Activated naive CD4-positive, alpha-beta T cell treated with anti-CD3 and anti-CD28 coated beads, Interleukin-2, amount 50 U/mL, for 72 hours (primary cell): ENCODE results near the gene CYGB. TPM values are rescaled to one million over a fixed set of nuclear protein-coding genes. Genes with fewer than 3 reads are reported as not detected.
A peak's percentile ranks its signal among the peaks of the same experiment; 100 is the strongest.

ENCODE experiments used
- ATAC-seq, 2 donors: fragments of 150-1000 bp; cut with Tn5 transposase; 2 replicates each; pipeline ENCODE4 v1.10.0; 2021; ENCODE audit warnings: mild to moderate bottlenecking in 2 of 2, moderate library complexity in 2 of 2
- DNase-seq, 2 donors: peaks; one replicate each; pipeline ENCODE4 v3.0.0; 2021 to 2022; ENCODE audit warnings: low spot score in 2 of 2
- H3K27ac Mint-ChIP-seq, 2 donors: one replicate each; pipeline ENCODE4 v1.8.0; 2022; ENCODE audit warnings: mild to moderate bottlenecking in 2 of 2, mixed read lengths in 2 of 2
- H3K36me3 Mint-ChIP-seq, 2 donors: one replicate each; pipeline ENCODE4 v1.8.0; 2022; ENCODE audit warnings: mixed read lengths in 2 of 2
- H3K9me3 Mint-ChIP-seq, 2 donors: one replicate each; pipeline ENCODE4 v1.8.0; 2022; ENCODE audit warnings: mixed read lengths in 2 of 2
- total RNA-seq, 2 donors: library from RNA; stranded (reverse); gene quantifications; one replicate each; pipeline ENCODE4 v1.2.3, GENCODE V29; 2022

Gene CYGB
- not detected for total RNA-seq

DNA sequence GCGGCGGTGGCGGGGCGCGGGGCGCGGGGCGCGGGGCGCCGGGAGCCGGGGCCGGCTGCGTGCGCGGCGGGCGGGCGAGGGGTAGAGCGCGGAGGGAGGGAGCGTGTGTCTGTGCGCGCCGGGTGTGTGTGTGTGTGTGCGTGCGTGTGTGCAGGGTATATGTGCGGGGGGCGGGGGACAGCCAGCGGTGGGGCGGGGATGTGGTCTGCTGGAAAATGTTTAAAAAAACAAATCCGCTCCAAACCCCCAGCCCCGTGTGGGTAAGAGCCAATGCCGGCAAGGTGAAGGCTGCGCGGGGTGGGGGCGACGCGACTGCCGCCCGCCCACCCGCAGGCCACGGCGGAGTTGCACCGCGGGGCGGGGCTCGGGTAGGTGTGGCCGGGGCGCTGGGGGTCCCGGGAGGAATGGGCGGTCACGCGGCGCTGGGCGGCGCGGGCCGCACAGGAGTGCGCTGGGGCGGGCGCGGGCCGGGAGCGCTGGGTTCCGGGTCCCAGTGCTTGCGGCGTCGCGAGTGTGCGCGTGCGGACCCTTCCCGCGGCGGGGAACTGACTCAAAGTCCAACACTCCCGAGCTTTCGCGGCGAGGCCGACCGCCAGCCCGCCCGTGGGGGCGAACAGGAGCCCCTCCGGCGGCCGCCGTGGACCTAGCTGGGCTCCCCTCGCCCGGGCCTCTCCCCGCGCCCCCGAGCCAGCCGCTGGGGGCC lies at the start of gene CYGB:
Gene CYGB, minus strand, starts transcription at position 132 of the 703 bp plus-strand sequence. CDS start 167 bp downstream, outside the sequence.
- DNase-seq, result no peak
- Mint-ChIP-seq H3K27ac (no peak within 1 kb of the TSS), H3K9me3 (no peaks in the 10 kb centered on the region), H3K36me3 (no peaks in the 10 kb centered on the region)
- ATAC-seq, result peak; percentile 14 to 42

DNA sequence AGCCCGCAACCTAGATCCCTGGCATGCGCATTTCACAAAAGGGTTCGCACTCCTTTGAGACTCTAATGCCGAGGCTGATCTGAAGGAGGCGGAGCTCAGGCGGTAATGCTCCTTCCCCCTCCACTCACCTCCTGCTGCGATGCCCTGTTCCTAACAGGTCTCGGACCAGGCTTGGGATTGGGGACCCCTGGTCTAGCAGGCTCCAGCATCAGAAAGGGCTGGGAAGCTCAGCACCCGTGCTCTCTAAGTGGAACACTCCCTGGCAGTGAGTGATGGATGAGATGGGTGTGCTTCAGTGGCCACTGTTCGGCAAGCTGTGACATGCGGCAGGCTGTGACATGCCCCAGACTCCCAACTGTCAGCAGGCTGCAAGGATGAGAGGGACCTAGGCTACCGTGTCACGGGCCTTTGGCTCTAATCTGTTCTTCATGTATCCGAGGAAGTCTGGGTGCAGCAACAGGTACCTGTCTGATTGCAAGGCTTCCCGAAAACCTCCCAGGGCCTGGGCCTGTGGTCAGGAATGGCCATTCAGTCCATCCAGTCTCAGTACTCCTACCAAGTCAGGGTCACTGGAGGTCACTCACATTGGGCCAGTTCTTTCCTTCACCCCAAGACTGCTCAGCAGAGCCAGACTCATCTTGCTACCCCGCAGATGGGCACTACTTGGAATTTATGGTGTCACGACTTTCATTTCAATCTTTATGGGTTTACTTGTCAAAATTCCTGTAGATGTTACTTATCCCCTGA lies 49.4 kb upstream of the CYGB start:
- H3K9me3 Mint-ChIP-seq, result no peaks in the 10 kb centered on the region
- no peak for DNase-seq
- peaks cover 0 to 20% of the 10 kb centered on the region in 2 donors for H3K36me3 Mint-ChIP-seq
- ATAC-seq, result no peak
- H3K27ac Mint-ChIP-seq, result no peak overlapping the region

- DNase-seq, result peak in 1 of 2 donors; percentile 49
- H3K36me3 Mint-ChIP-seq, result peaks cover 0 to 20% of the 10 kb centered on the region in 2 donors
- ATAC-seq, result peak; percentile 72 to 86
- no peaks in the 10 kb centered on the region for H3K9me3 Mint-ChIP-seq
- H3K27ac Mint-ChIP-seq, result no peak within 1 kb of the TSS
These were observed 48.4 kb upstream of the CYGB start, which contains the start of gene ST6GALNAC2 for GRCh38 chr17:76585649-76586593. ST6GALNAC2 (minus strand) TSS chr17:76585860; CDS start chr17:76585808, 52 bp downstream.

DNA sequence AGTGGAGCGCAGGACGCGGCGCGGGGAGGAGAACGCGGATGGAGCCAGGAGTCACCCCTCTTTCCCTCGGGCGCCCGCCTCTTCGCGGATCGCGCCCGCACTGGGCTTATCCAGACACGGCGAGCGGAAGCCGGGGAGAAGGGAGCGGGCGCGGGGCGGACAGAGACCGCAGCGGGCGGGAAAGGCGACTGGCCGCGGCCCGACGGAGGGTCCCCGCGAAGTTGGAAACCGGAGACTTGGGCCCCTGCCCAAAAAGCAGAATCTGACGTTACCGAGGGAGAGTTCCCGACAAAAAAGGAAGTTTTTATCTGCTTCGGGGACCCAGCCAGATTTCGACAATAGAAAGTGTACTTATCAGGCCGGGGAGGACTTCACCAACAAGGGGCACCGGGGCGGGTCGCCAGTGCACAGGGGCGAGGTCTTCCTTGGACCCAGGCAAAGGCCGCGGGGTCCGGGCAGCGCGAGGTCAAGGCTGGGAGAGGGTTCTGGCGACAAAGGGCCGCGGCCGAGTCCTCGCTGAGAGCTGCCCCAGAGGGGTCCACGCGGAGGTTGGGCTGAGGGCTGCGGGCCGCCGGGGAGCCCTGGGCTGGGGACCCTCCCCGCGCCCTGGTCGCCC lies 47.6 kb upstream of the CYGB start:
- Mint-ChIP-seq H3K27ac (no peak overlapping the region), H3K9me3 (no peaks in the 10 kb centered on the region), H3K36me3 (peaks cover 0 to 20% of the 10 kb centered on the region in 2 donors)
- DNase-seq (no peak), ATAC-seq (peak; percentile 33 to 39)

DNA sequence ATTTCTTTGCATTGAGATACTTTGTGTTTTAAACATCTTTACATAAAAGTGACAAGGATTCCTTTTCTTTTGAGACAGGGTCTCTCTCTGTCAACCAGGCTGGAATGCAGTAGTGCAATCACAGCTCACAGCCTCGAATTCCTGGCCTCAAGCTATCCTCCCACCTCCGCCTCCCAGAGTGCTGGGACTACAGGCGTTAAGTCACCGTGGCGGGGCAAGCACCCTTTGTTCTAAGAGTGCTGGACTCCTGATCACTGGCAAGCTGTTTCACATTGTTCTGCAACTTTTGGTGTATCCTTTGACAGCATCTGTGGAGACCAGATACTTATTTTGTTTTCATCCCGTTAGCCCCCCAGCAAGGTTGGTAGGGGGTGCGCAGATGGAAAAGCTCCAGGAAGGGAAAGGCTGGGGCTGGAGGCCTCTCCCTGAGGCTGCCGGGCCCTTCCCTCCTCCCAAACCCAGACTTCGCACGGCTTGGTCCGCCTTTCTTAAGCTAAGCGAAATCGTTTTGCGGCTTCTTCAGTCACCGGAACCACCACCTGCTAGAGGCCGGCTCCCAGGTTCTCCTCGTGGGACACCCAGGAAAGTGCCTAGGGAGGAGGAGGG lies 47.0 kb upstream of the CYGB start:
- no peak overlapping the region for H3K27ac Mint-ChIP-seq
- peak in 1 of 2 donors; percentile 2 for ATAC-seq
- H3K9me3 Mint-ChIP-seq, result no peaks in the 10 kb centered on the region
- H3K36me3 Mint-ChIP-seq, result peaks cover 0 to 18% of the 10 kb centered on the region in 2 donors
- no peak for DNase-seq

DNA sequence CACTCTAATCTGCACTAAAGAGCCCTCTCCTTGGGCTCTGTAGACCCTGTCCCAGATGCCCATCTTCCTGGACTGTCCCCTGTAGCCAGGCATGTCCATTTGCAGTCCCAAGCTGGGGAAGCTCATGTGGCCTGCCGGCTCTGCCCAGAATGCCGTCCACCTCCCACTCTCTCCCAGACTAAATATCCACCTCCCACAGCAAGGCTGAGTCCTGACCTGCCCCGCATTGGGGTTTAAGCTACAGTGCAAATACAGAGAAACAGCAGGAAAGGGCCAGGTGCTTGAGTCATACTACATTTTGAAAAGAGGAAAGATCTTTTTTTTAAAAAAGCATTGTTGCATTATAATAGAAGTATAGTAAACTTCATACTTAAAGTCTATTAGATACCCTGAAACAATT lies 45.2 kb upstream of the CYGB start:
- Mint-ChIP-seq H3K27ac (no peak overlapping the region), H3K9me3 (no peaks in the 10 kb centered on the region), H3K36me3 (peaks cover 0 to 6% of the 10 kb centered on the region in 2 donors)
- ATAC-seq (no peak), DNase-seq (no peak)

DNA sequence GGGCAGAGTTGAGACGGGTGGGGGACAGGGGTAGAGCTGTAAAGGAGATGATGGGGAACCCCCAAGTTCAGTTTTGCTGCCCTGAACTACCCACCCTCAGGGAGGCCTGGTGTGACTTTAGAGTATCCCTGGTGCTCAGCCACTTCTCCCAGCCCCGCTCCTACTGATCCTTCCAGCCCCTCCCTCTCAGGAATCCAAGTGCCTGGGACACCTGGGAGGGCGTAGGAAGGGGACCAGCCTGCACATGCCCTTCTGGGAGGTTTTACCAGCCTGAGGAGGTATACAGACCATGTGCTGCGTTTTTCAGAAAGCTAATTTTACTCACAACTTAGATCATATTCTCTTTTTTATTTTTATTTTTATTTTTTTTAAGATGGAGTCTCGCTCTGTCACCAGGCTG lies 44.0 kb upstream of the CYGB start:
- ATAC-seq (no peak), DNase-seq (no peak)
- no peaks in the 10 kb centered on the region for H3K36me3 Mint-ChIP-seq
- no peaks in the 10 kb centered on the region for H3K9me3 Mint-ChIP-seq
- H3K27ac Mint-ChIP-seq, result no peak overlapping the region

DNA sequence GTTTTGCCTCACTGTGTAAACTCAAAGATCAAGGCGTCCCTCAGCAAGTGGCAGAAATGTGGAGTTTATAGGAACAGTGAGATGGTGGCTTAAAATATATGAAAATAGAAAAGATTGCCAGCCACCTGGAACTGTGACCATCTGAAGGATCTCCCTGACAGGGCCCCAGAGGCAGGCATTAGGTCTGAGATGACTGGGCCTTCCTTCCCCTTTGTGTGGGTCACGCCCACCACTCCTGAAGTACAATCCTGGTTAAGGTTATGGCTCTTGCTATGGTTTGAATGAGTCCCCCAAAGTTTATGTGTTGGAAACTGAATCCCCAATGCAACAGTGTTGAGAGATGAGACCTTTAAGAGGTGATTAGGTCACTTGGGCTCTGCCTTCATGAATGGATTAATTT lies 41.8 kb upstream of the CYGB start:
- Mint-ChIP-seq H3K36me3 (no peaks in the 10 kb centered on the region), H3K27ac (no peak overlapping the region), H3K9me3 (no peaks in the 10 kb centered on the region)
- ATAC-seq, result peak; percentile 46 to 67
- DNase-seq, result no peak

DNA sequence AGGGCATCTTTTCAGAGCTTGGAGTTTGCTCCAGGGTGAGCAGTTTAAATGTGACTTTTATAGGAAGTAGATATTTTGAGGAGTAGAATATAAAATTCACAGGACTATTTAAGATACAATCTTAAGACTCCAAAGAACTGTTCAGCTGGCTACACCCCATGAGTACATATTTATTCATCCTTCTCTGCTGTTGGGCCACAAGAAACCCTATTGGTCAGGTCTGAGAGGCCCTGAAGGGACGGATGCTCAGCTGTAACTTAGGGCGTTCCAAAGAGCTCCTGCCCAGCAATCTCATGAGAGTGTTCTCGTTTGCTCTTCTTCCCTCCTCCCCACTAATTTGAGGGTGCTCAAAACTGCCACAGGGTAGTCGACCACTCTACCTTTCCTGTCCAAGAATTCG lies 40.9 kb upstream of the CYGB start:
- H3K27ac Mint-ChIP-seq, result no peak overlapping the region
- H3K9me3 Mint-ChIP-seq, result no peaks in the 10 kb centered on the region
- DNase-seq (no peak), ATAC-seq (no peak)
- H3K36me3 Mint-ChIP-seq, result no peaks in the 10 kb centered on the region

GRCh38 chr17:76577876-76578275 lies 40.4 kb upstream of the CYGB start:
- H3K9me3 Mint-ChIP-seq, result no peaks in the 10 kb centered on the region
- ATAC-seq (no peak), DNase-seq (no peak)
- H3K27ac Mint-ChIP-seq, result no peak overlapping the region
- H3K36me3 Mint-ChIP-seq, result no peaks in the 10 kb centered on the region

- Mint-ChIP-seq H3K36me3 (no peaks in the 10 kb centered on the region), H3K9me3 (no peaks in the 10 kb centered on the region), H3K27ac (no peak overlapping the region)
- no peak for ATAC-seq
- DNase-seq, result no peak
These were observed 38.7 kb upstream of the CYGB start for GRCh38 chr17:76576189-76576588.

DNA sequence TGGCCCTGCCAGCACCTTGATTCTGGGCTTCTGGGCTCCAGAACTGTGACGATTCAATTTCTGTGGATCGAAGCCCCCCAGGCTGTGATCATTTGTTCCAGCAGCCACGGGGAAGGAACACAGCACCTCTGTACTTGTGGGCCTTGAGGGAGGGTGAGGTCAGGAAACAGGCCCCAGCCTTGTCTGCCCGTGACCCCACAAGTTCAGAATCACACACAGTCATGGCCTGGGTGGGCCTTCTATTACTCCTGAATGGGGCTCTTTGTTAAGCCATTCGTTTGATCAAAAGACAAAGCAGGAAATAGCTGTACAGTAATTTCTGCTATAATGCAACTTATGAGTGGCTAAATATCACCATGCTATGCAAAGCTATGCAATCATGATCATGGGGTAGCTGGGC lies 38.1 kb upstream of the CYGB start:
- ATAC-seq (no peak), DNase-seq (no peak)
- H3K36me3 Mint-ChIP-seq, result no peaks in the 10 kb centered on the region
- H3K27ac Mint-ChIP-seq, result no peak overlapping the region
- no peaks in the 10 kb centered on the region for H3K9me3 Mint-ChIP-seq

GRCh38 chr17:76574166-76574565 lies 36.7 kb upstream of the CYGB start:
- Mint-ChIP-seq H3K9me3 (no peaks in the 10 kb centered on the region), H3K27ac (peak overlapping the region in 1 of 2 donors; percentile 88), H3K36me3 (no peaks in the 10 kb centered on the region)
- DNase-seq, result no peak
- no peak for ATAC-seq

GRCh38 chr17:76573096-76573495 lies 35.6 kb upstream of the CYGB start:
- H3K36me3 Mint-ChIP-seq, result no peaks in the 10 kb centered on the region
- no peaks in the 10 kb centered on the region for H3K9me3 Mint-ChIP-seq
- no peak for DNase-seq
- H3K27ac Mint-ChIP-seq, result peak overlapping the region in 1 of 2 donors; percentile 89
- no peak for ATAC-seq

- Mint-ChIP-seq H3K27ac (no peak overlapping the region), H3K36me3 (no peaks in the 10 kb centered on the region), H3K9me3 (no peaks in the 10 kb centered on the region)
- ATAC-seq, result no peak
- no peak for DNase-seq
These were observed 34.8 kb upstream of the CYGB start for GRCh38 chr17:76572201-76572910.
